Dermis microvascular lymphatic vessel endothelial cell (primary cell): ENCODE results near the gene DESI2. TPM values are rescaled to one million over a fixed set of nuclear protein-coding genes. Genes with fewer than 3 reads are reported as not detected.
A peak's percentile ranks its signal among the peaks of the same experiment; 100 is the strongest.

Experiments used
- DNase-seq, 2 donors: peaks; one replicate each; pipeline versions ENCODE4 v3.0.0 to v3.0.0-alpha.2; 2010; ENCODE audit warnings: low read depth in 2 of 2
- total RNA-seq: library from RNA; depleted of rRNA; stranded (reverse); fragments of >200 nt; gene quantifications from 2 replicates; pipeline ENCODE4 v1.2.1, GENCODE V29; 2014

The DESI2 gene
- total RNA-seq, 1 donor from 2014 or later = 43.9 TPM

DNA sequence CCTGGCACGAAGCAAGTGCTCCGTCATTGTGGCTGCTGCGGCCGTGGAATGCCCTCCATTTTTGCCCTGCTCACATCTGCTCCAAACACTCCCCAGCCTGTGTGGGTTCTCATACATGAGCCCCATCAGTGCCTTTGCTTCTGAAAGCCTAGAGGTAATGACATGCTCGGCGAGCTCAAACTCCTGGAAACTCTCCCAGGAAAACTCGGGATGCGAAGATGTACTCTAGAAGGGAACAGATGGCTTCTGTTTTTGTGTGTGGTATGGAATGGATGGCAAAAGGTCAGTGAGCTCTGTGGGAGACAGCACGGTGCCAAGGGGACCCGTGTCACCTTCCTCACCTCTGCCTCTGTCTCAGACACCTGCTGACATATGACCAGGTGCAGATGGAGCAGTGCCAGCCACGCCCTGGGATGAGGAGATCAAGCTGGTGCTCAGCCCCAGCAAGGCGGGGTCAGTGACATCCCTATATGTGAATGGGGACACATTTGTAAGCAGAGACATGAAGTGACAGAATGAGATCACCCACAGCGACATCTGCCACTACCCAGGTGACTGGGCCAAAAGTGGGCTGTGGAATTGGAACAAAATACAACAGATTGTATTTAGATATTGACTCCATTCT lies 98.5 kb downstream of the DESI2 start:
- DNase-seq = no peak

GRCh38 chr1:244755673-244756072 lies 102.7 kb downstream of the DESI2 start:
- DNase-seq = no peak

GRCh38 chr1:244757091-244757939 lies 104.4 kb downstream of the DESI2 start:
- peak in 1 of 2 donors; percentile 12 for DNase-seq

Other genes with a start within 250 kb of the DESI2 start
- 61.0 and 68.1 TPM in 2 replicates for gene ADSS2, start 201.2 kb upstream of the DESI2 start, total RNA-seq
- 0.39 and 0.89 TPM in 2 replicates for gene CATSPERE, start 191.9 kb upstream of the DESI2 start, total RNA-seq
- 8.0 and 10.0 TPM in 2 replicates for gene COX20, start 182.5 kb downstream of the DESI2 start, total RNA-seq
- gene HNRNPU, start 211.4 kb downstream of the DESI2 start, total RNA-seq = 191 and 257 TPM in 2 replicates